ENCODE measurements around the gene TEX29.

Gene TEX29

GRCh38 chr13:111303559-111303958, 16.9 kb upstream of the TEX29 start:
- H3K36me3 ChIP-seq (replicated peaks), result peaks cover 36% of the 10 kb centered on the region

GRCh38 chr13:111304041-111304544, 16.3 kb upstream of the TEX29 start:
- in situ Hi-C loops (cut with MboI; ENCODE audit: low sequenced_read_pairs), result no loop called here
- no peaks in the 10 kb centered on the region for H3K9me3 ChIP-seq
- no peaks in the 10 kb centered on the region for H3K4me1 ChIP-seq
- no peaks in the 10 kb centered on the region for H3K27me3 ChIP-seq (ENCODE audit: low read depth)
- peaks cover 36% of the 10 kb centered on the region for H3K36me3 ChIP-seq (replicated peaks)
- no peak for DNase-seq (ENCODE audit: low spot score in 2 of 2)
- no peak overlapping the region for H3K4me3 ChIP-seq

More at GRCh38 chr13:111303559-111303958, 16.9 kb upstream of the TEX29 start:
- no peaks in the 10 kb centered on the region for H3K4me1 ChIP-seq
- DNase-seq (ENCODE audit: low spot score in 2 of 2), result no peak
- in situ Hi-C loops (cut with MboI; ENCODE audit: low sequenced_read_pairs), result no loop called here
- no peaks in the 10 kb centered on the region for H3K27me3 ChIP-seq (ENCODE audit: low read depth)
- H3K4me3 ChIP-seq, result no peak overlapping the region
- no peaks in the 10 kb centered on the region for H3K9me3 ChIP-seq

- Histone ChIP-seq H3K27me3 (ENCODE audit: low read depth) (no peaks in the 10 kb centered on the region), H3K36me3 (replicated peaks) (peaks cover 36% of the 10 kb centered on the region), H3K4me1 (no peaks in the 10 kb centered on the region), H3K4me3 (no peak overlapping the region), H3K9me3 (no peaks in the 10 kb centered on the region)
- DNase-seq (ENCODE audit: low spot score in 2 of 2), result no peak
- in situ Hi-C loops (cut with MboI; ENCODE audit: low sequenced_read_pairs), result no loop called here
Measured at GRCh38 chr13:111304603-111305289, 15.7 kb upstream of the TEX29 start.

GRCh38 chr13:111312944-111313590, 7.4 kb upstream of the TEX29 start:
- no peak for DNase-seq (ENCODE audit: low spot score in 2 of 2)
- H3K27me3 ChIP-seq (ENCODE audit: low read depth), result no peaks in the 10 kb centered on the region
- no peaks in the 10 kb centered on the region for H3K9me3 ChIP-seq
- H3K4me3 ChIP-seq, result no peak overlapping the region
- no peaks in the 10 kb centered on the region for H3K36me3 ChIP-seq (replicated peaks)
- no peaks in the 10 kb centered on the region for H3K4me1 ChIP-seq
- in situ Hi-C loops (cut with MboI; ENCODE audit: low sequenced_read_pairs), result no loop called here

GRCh38 chr13:111313911-111314425, 6.5 kb upstream of the TEX29 start:
- Histone ChIP-seq H3K27me3 (ENCODE audit: low read depth) (no peaks in the 10 kb centered on the region), H3K4me3 (no peak overlapping the region), H3K4me1 (no peaks in the 10 kb centered on the region), H3K9me3 (no peaks in the 10 kb centered on the region), H3K36me3 (replicated peaks) (no peaks in the 10 kb centered on the region)
- in situ Hi-C loops (cut with MboI; ENCODE audit: low sequenced_read_pairs), result no loop called here
- DNase-seq (ENCODE audit: low spot score in 2 of 2), result no peak

GRCh38 chr13:111314852-111315251, 5.6 kb upstream of the TEX29 start:
- Histone ChIP-seq H3K4me3 (no peak overlapping the region), H3K9me3 (no peaks in the 10 kb centered on the region), H3K4me1 (no peaks in the 10 kb centered on the region), H3K36me3 (replicated peaks) (no peaks in the 10 kb centered on the region), H3K27me3 (ENCODE audit: low read depth) (no peaks in the 10 kb centered on the region)
- no peak for DNase-seq (ENCODE audit: low spot score in 2 of 2)
- in situ Hi-C loops (cut with MboI; ENCODE audit: low sequenced_read_pairs), result no loop called here

DNA sequence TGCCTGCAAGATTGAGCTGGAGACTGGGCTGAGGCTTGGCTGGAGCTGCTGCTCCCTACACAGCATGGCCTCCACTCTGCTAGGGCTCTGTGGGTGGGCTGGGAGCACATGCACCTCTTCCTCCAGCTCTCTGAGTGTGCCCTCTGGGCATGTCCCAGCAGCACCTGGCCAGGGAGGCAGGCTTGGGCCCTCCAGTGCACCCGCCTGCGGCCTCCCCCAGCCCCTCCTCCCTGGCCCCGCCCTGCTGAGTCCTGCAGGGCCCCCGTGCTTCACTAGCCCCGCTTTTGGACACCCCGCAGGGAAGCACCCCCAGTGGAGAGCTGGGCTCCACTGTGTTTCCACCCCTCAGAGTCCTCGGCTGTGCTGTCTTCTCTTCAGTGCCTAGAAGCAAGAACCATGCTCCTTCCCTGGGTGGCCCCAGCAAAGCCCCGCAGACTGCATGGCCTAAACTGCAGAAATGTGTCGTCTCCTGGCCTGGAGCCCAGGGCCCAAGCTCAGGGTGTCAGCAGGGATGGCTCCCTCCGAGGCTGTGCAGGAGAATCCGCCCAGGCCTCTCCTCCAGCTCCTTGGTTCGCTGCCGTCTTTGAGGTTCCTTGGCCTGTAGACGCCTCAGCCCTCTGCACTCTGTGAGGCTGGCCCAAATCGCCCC, 5.0 kb upstream of the TEX29 start:
- Histone ChIP-seq H3K9me3 (no peaks in the 10 kb centered on the region), H3K27me3 (ENCODE audit: low read depth) (no peaks in the 10 kb centered on the region), H3K4me1 (no peaks in the 10 kb centered on the region), H3K36me3 (replicated peaks) (no peaks in the 10 kb centered on the region), H3K4me3 (no peak overlapping the region)
- no peak for DNase-seq (ENCODE audit: low spot score in 2 of 2)
- in situ Hi-C loops (cut with MboI; ENCODE audit: low sequenced_read_pairs), result no loop called here

DNA sequence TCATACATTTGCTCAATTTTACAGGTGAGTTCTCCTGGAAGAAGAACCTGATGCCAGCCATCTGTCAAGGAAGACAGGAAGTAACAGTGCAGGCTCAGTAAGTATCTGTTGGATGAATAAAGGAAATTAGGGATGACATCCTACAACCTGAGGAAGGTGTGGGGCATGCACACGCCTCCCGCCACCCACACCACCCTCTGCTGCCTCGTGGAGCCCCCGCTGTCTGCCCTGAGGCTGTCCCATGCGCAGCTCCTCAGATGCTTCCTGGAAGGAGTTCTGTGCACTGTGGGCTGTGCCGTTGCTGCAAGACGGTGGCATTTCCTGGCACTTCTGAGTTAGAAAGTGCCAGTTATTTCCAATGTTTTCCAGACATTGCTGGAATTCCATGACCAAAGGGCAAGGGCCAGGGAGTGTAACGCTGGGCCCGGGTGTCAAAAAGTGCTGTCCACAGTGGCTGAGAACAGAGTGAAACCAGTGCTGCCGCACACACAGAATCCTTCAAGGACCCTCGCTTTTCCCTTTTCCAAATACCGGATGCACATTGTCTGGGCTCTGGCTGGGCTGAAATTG, 4.2 kb upstream of the TEX29 start:
- Histone ChIP-seq H3K4me3 (no peak overlapping the region), H3K4me1 (no peaks in the 10 kb centered on the region), H3K9me3 (no peaks in the 10 kb centered on the region), H3K36me3 (replicated peaks) (no peaks in the 10 kb centered on the region), H3K27me3 (ENCODE audit: low read depth) (no peaks in the 10 kb centered on the region)
- in situ Hi-C loops (cut with MboI; ENCODE audit: low sequenced_read_pairs), result no loop called here
- no peak for DNase-seq (ENCODE audit: low spot score in 2 of 2)

DNA sequence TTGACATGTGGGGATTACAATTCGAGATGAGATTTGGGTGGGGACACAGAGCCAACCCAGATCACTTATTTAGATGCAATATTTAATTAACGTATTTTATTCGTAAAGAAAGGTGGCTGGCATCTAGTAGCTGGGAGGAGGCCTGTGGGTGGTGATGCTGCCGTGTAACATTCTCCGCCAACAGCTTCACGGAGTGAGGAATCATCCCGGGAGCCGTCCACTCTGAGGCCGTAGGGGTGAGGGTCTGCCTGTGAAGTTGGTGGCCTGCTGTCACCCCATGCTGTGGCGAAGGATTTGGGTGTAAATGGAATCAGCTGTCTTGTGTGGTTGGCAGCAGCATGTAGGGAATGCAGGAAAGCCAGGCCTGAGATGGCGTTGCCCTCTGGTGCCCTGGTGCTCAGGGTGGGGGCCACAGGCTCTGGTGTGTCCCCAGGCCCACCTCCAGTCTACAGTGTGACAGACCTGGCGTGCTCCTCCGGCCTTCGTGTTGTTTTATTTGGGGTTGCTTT, 3.3 kb upstream of the TEX29 start:
- Histone ChIP-seq H3K9me3 (no peaks in the 10 kb centered on the region), H3K4me3 (no peak overlapping the region), H3K4me1 (no peaks in the 10 kb centered on the region), H3K36me3 (replicated peaks) (no peaks in the 10 kb centered on the region), H3K27me3 (ENCODE audit: low read depth) (no peaks in the 10 kb centered on the region)
- no peak for DNase-seq (ENCODE audit: low spot score in 2 of 2)
- in situ Hi-C loops (cut with MboI; ENCODE audit: low sequenced_read_pairs), result no loop called here

DNA sequence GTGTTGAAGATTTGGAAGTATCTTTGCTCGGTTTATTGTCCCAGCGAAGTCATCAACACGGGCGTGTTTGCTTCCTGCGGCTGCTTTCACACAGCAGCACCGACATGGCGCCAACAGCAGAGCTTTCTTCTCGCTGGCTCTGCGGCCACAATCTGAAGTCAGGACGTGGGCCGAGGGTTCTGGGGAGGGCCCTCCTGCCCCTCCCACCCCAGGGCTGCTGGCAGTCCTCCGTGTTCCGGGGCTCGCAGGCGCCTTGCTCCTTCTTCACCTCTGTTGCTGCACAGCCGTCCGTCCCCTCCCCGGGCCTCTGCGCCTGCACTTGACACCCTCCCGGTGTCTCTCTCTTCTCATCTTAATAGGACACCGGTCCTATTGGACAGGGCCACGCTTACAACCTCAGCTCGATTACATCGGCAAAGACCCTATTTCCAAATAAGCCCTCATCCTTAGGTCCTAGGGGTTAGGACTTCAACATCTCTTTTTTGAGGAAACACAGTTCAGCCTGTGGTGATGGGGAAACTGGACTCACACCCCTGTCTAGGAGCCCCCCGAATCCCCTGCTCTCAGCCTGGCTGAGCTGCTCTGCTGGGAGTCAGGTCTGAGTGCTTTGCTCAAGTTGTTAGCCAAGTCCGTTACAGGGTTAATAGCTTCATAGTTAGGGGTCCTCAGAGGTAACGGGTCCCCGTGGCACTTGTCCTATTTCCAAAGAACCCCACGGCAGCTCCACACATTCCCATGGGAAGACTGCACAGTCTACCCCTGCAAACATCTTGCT, 2.7 kb upstream of the TEX29 start:
- Histone ChIP-seq H3K4me1 (no peaks in the 10 kb centered on the region), H3K27me3 (ENCODE audit: low read depth) (no peaks in the 10 kb centered on the region), H3K36me3 (replicated peaks) (no peaks in the 10 kb centered on the region), H3K9me3 (no peaks in the 10 kb centered on the region), H3K4me3 (no peak overlapping the region)
- DNase-seq (ENCODE audit: low spot score in 2 of 2), result no peak
- in situ Hi-C loops (cut with MboI; ENCODE audit: low sequenced_read_pairs), result no loop called here

GRCh38 chr13:111318386-111318785, 2.1 kb upstream of the TEX29 start:
- in situ Hi-C loops (cut with MboI; ENCODE audit: low sequenced_read_pairs), result no loop called here

DNA sequence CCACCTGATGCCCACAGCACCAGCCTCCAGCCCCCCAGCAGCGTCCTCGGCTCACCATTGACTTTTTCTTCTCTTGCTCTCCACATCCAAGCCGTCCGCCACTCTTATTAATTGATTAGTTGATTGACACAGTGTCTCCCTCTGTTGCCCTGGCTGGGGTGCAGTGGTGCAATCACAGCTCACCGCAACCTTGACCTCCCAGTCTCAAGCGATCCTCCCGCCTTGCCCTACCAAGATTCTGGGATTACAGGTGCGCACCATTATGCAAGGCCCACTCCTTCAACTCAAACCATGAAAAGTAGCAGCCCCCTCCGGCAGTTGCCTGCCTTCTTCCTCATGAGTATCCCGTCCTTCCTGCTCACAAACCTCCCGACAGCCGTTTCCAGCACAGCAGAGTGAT, 921 bp upstream of the TEX29 start:
- DNase-seq (ENCODE audit: low spot score in 2 of 2), result no peak
- in situ Hi-C loops (cut with MboI; ENCODE audit: low sequenced_read_pairs), result no loop called here
- Histone ChIP-seq H3K36me3 (replicated peaks) (no peaks in the 10 kb centered on the region), H3K4me3 (no peak overlapping the region), H3K9me3 (no peaks in the 10 kb centered on the region), H3K27me3 (ENCODE audit: low read depth) (no peaks in the 10 kb centered on the region), H3K4me1 (no peaks in the 10 kb centered on the region)

More at GRCh38 chr13:111318386-111318785, 2.1 kb upstream of the TEX29 start:
- H3K4me3 ChIP-seq, result no peak overlapping the region
- H3K36me3 ChIP-seq (replicated peaks), result no peaks in the 10 kb centered on the region
- no peak for DNase-seq (ENCODE audit: low spot score in 2 of 2)
- H3K27me3 ChIP-seq (ENCODE audit: low read depth), result no peaks in the 10 kb centered on the region
- no peaks in the 10 kb centered on the region for H3K9me3 ChIP-seq
- no peaks in the 10 kb centered on the region for H3K4me1 ChIP-seq

All from HAP-1 (cell line).